ENCODE data around the gene ETF1.

DNA sequence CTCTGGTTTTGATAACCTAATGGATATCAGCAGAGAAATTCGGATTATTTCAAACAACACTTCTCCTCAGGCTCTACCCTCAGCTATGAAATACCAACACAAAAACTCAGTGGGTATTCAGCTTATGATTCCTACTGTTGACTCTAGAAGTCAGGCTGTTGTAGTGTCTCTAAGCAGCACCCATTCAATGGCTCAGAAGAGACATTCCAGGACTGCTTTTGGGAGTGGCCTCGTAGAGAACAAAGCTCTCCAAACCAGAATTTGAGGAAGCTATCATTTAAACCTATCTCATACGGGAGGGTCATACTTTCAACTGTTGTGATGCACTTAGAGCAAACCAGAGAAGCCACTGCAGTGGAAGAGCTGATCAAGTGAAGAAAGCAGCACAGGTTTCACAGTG is 34.1 kb downstream of the ETF1 start:
- TF ChIP-seq, protein P1, sequence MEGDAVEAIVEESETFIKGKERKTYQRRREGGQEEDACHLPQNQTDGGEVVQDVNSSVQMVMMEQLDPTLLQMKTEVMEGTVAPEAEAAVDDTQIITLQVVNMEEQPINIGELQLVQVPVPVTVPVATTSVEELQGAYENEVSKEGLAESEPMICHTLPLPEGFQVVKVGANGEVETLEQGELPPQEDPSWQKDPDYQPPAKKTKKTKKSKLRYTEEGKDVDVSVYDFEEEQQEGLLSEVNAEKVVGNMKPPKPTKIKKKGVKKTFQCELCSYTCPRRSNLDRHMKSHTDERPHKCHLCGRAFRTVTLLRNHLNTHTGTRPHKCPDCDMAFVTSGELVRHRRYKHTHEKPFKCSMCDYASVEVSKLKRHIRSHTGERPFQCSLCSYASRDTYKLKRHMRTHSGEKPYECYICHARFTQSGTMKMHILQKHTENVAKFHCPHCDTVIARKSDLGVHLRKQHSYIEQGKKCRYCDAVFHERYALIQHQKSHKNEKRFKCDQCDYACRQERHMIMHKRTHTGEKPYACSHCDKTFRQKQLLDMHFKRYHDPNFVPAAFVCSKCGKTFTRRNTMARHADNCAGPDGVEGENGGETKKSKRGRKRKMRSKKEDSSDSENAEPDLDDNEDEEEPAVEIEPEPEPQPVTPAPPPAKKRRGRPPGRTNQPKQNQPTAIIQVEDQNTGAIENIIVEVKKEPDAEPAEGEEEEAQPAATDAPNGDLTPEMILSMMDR (conservative IDR thresholded peaks at IDR 0.05; ENCODE audit: low read depth, low read length) = no peak
- TF ChIP-seq EZH2 (IDR thresholded peaks at IDR 0.05; ENCODE audit: low read length, unreplicated experiment) = no peak
- TF ChIP-seq EZH2phosphoT487 (IDR thresholded peaks at IDR 0.05; ENCODE audit: borderline replicate concordance, low read length) = no peak

Data from PC-3 (cell line).